ENCODE results near the gene SERTM1.

Gene SERTM1

DNA sequence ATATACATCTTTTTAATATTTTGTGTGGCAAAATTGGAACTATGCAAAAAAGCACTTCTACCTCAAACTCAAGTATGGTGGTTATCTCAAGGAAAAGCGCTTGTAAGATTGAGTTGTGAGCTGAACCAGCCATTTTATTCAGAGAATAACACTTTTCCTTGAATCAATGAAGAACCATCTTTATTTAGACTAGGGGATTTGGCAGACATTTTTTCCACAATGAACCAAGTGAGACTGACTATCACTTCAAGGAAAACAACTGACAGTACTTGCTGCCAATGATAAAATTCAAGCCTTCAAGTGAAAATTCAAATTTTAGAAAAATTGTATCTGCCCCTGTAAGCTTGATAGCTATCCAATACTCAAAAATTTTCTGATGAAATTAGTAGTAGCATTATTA is 23.2 kb upstream of the SERTM1 start:
- TF ChIP-seq TEAD4 (IDR thresholded peaks at IDR 0.05): no peak
- TF ChIP-seq TAF1 (IDR thresholded peaks at IDR 0.05; ENCODE audit: low read depth): no peak
- TF ChIP-seq REST (IDR thresholded peaks at IDR 0.05; ENCODE audit: low read depth): no peak
- no peak for TF ChIP-seq NFIC (IDR thresholded peaks at IDR 0.05)
- TF ChIP-seq EGR1 (IDR thresholded peaks at IDR 0.05): no peak
- TF ChIP-seq EP300 (IDR thresholded peaks at IDR 0.05; ENCODE audit: borderline replicate concordance): no peak
- no peak for TF ChIP-seq USF1 (IDR thresholded peaks at IDR 0.05)
- TF ChIP-seq, protein P1, sequence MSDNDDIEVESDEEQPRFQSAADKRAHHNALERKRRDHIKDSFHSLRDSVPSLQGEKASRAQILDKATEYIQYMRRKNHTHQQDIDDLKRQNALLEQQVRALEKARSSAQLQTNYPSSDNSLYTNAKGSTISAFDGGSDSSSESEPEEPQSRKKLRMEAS (IDR thresholded peaks at IDR 0.05): no peak

GRCh38 chr13:36665630-36666029 is 8.2 kb upstream of the SERTM1 start:
- no peak for TF ChIP-seq YY1 (IDR thresholded peaks at IDR 0.05; ENCODE audit: low read depth)
- TF ChIP-seq CREB1 (IDR thresholded peaks at IDR 0.05; ENCODE audit: low read depth): no peak
- TF ChIP-seq FOXM1 (IDR thresholded peaks at IDR 0.05; ENCODE audit: borderline replicate concordance, low read depth): no peak
- no peak for TF ChIP-seq EP300 (IDR thresholded peaks at IDR 0.05; ENCODE audit: borderline replicate concordance)
- TF ChIP-seq USF1 (IDR thresholded peaks at IDR 0.05): no peak
- TF ChIP-seq TAF1 (IDR thresholded peaks at IDR 0.05; ENCODE audit: low read depth): no peak

DNA sequence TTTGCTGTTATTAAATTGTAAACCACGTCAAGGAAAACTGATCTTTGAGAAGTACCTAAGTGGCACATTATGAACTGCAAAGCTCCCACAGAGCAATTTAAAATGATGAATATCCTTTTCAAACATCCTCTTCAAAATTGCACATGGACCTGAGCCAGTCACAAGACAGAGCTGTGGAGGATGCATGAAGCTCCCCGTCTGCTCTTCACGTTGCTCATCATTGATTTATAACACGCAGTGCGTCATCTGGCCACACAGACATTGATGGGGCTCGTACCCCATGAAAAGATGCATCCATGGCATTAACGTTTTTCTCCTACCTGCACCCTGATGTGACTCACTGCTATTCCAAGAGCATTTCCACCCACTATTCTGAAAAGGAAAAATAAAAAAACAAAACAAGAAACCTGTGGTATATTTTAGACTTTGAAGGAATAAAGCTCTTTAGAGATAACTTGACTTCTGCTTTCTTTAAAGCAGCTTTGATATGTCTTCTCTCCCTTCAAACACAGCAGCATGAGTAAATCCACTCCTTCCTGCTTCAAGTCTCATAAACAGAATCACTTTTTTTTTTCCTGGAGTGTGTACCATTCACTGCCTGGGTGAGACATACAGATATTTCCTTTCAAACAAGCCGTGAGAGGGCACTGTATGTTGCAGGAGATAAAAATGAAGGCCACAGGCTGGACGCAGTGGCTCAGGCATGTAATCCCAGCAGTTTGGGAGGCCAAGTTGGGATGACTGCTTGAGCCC is 7.2 kb upstream of the SERTM1 start:
- TF ChIP-seq, protein P1 (IDR thresholded peaks at IDR 0.05): no peak
- no peak for TF ChIP-seq REST (IDR thresholded peaks at IDR 0.05; ENCODE audit: low read depth)
- no peak for TF ChIP-seq TAF1 (IDR thresholded peaks at IDR 0.05; ENCODE audit: low read depth)
- no peak for TF ChIP-seq CREB1 (IDR thresholded peaks at IDR 0.05; ENCODE audit: low read depth)
- no peak for TF ChIP-seq ZBTB7A (IDR thresholded peaks at IDR 0.05; ENCODE audit: low read depth)
- TF ChIP-seq TCF12 (IDR thresholded peaks at IDR 0.05; ENCODE audit: low read depth): no peak
- no peak for TF ChIP-seq TEAD4 (IDR thresholded peaks at IDR 0.05)
- no peak for TF ChIP-seq NFIC (IDR thresholded peaks at IDR 0.05)
- TF ChIP-seq CEBPB (IDR thresholded peaks at IDR 0.05): no peak
- TF ChIP-seq RAD21 (IDR thresholded peaks at IDR 0.05; ENCODE audit: low read depth): no peak
- TF ChIP-seq EGR1 (IDR thresholded peaks at IDR 0.05): no peak

DNA sequence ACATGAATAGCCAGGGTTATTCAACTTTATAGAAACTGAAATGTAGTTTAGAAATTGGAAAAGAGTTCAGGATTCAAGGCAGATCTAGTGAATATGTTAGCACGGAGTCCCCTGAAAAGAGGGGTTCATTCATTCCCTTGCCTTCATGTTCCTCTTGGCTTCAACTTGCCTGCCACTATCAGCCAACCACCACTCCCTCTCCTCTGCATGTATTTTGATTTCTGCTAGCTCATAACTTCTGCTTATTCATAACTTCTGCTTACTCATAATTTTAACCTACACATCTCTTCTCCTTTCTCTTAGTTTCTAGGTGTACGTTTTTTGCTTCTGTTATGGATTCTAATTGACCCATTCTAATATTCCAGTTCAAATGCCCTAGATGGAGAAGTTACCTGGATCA is 5.5 kb upstream of the SERTM1 start:
- TF ChIP-seq, protein P1 (IDR thresholded peaks at IDR 0.05): no peak
- TF ChIP-seq CEBPB (IDR thresholded peaks at IDR 0.05): no peak
- TF ChIP-seq EGR1 (IDR thresholded peaks at IDR 0.05): no peak
- TF ChIP-seq TAF1 (IDR thresholded peaks at IDR 0.05; ENCODE audit: low read depth): no peak
- no peak for TF ChIP-seq REST (IDR thresholded peaks at IDR 0.05; ENCODE audit: low read depth)
- TF ChIP-seq TEAD4 (IDR thresholded peaks at IDR 0.05): no peak
- TF ChIP-seq FOXM1 (IDR thresholded peaks at IDR 0.05; ENCODE audit: borderline replicate concordance, low read depth): no peak
- no peak for TF ChIP-seq NFIC (IDR thresholded peaks at IDR 0.05)
- no peak for TF ChIP-seq EP300 (IDR thresholded peaks at IDR 0.05; ENCODE audit: borderline replicate concordance)
- TF ChIP-seq TCF12 (IDR thresholded peaks at IDR 0.05; ENCODE audit: low read depth): no peak
- TF ChIP-seq YY1 (IDR thresholded peaks at IDR 0.05; ENCODE audit: low read depth): no peak
- no peak for TF ChIP-seq RAD21 (IDR thresholded peaks at IDR 0.05; ENCODE audit: low read depth)
- TF ChIP-seq ZBTB7A (IDR thresholded peaks at IDR 0.05; ENCODE audit: low read depth): no peak
- TF ChIP-seq CREB1 (IDR thresholded peaks at IDR 0.05; ENCODE audit: low read depth): no peak
